ENCODE measurements around the gene CCDC32.

Gene CCDC32

GRCh38 chr15:40555876-40556275 lies 9.0 kb downstream of the CCDC32 start:
- no peak for DNase-seq (ENCODE audit: low spot score)
- in situ Hi-C loops (cut with MboI; ENCODE audit: low sequenced_read_pairs, unreplicated experiment), result no loop called here
- TF ChIP-seq CTCF (IDR thresholded peaks at IDR 0.05; ENCODE audit: borderline replicate concordance, control extremely low read depth, extremely low read depth, insufficient read depth, missing control alignments), result no peak

GRCh38 chr15:40554161-40554525 lies 10.7 kb downstream of the CCDC32 start:
- in situ Hi-C loops (cut with MboI; ENCODE audit: low sequenced_read_pairs, unreplicated experiment), result no loop called here
- DNase-seq (ENCODE audit: low spot score), result no peak
- TF ChIP-seq CTCF (IDR thresholded peaks at IDR 0.05; ENCODE audit: borderline replicate concordance, control extremely low read depth, extremely low read depth, insufficient read depth, missing control alignments), result no peak

GRCh38 chr15:40550341-40551037 lies 14.4 kb downstream of the CCDC32 start:
- peak; percentile 71 for DNase-seq (ENCODE audit: low spot score)
- TF ChIP-seq CTCF (IDR thresholded peaks at IDR 0.05; ENCODE audit: borderline replicate concordance, control extremely low read depth, extremely low read depth, insufficient read depth, missing control alignments), result no peak
- in situ Hi-C loops (cut with MboI; ENCODE audit: low sequenced_read_pairs, unreplicated experiment), result no loop called here

GRCh38 chr15:40549894-40550293 lies 14.9 kb downstream of the CCDC32 start:
- DNase-seq (ENCODE audit: low spot score), result no peak
- no peak for TF ChIP-seq CTCF (IDR thresholded peaks at IDR 0.05; ENCODE audit: borderline replicate concordance, control extremely low read depth, extremely low read depth, insufficient read depth, missing control alignments)
- in situ Hi-C loops (cut with MboI; ENCODE audit: low sequenced_read_pairs, unreplicated experiment), result no loop called here

- no peak for TF ChIP-seq CTCF (IDR thresholded peaks at IDR 0.05; ENCODE audit: borderline replicate concordance, control extremely low read depth, extremely low read depth, insufficient read depth, missing control alignments)
- no peak for DNase-seq (ENCODE audit: low spot score)
- in situ Hi-C loops (cut with MboI; ENCODE audit: low sequenced_read_pairs, unreplicated experiment), result no loop called here
These were observed 16.2 kb downstream of the CCDC32 start for GRCh38 chr15:40548610-40549009.

- TF ChIP-seq CTCF (IDR thresholded peaks at IDR 0.05; ENCODE audit: borderline replicate concordance, control extremely low read depth, extremely low read depth, insufficient read depth, missing control alignments), result no peak
- in situ Hi-C loops (cut with MboI; ENCODE audit: low sequenced_read_pairs, unreplicated experiment), result no loop called here
- DNase-seq (ENCODE audit: low spot score), result no peak
These were observed 19.4 kb downstream of the CCDC32 start for GRCh38 chr15:40545457-40545856.
